Activated naive CD8-positive, alpha-beta T cell treated with anti-CD3 and anti-CD28 coated beads, Interleukin-2, amount 10 ng/mL, durations not matched to agents 7 days and 5 days (primary cell): Measurements from ENCODE around the gene STAM. TPM values are rescaled to one million over a fixed set of nuclear protein-coding genes. Genes with fewer than 3 reads are reported as not detected.
"Not testable (repeated sequence)": the region's sequence is repeated elsewhere in the genome, so short reads cannot be mapped to it uniquely, and the experiment has no call there.

Source experiments
- ATAC-seq: fragments of 150-1000 bp; cut with Tn5 transposase; one replicate; pipeline ENCODE4 v1.10.0; 2021; ENCODE audit warnings: low read depth, moderate library complexity
- POLR2A ChIA-PET: fragments of 350-600 bp; sonication (Branson Sonifier 250); formaldehyde crosslinking; loops from one replicate; lab custom pipeline; 2021; ENCODE audit warnings: antibody characterized with exemption; lab: Charles Lee
- DNase-seq: peaks from one replicate; pipeline ENCODE4 v3.0.0; 2021
- H3K27ac Mint-ChIP-seq: one replicate; pipeline ENCODE4 v1.8.0; 2022; ENCODE audit warnings: mild to moderate bottlenecking, mixed read lengths
- H3K27me3 Mint-ChIP-seq: one replicate; pipeline ENCODE4 v1.8.0; 2022; ENCODE audit warnings: mild to moderate bottlenecking, moderate library complexity, mixed read lengths
- H3K36me3 Mint-ChIP-seq: one replicate; pipeline ENCODE4 v1.8.0; 2021; ENCODE audit warnings: mild to moderate bottlenecking, mixed read lengths
- H3K4me1 Mint-ChIP-seq: one replicate; pipeline ENCODE4 v1.8.0; 2021; ENCODE audit warnings: mixed read lengths
- H3K4me3 Mint-ChIP-seq: one replicate; pipeline ENCODE4 v1.8.0; 2022; ENCODE audit warnings: mild to moderate bottlenecking, moderate library complexity, mixed read lengths
- H3K9me3 Mint-ChIP-seq: one replicate; pipeline ENCODE4 v1.8.0; 2021; ENCODE audit warnings: mixed read lengths
- total RNA-seq, 2 experiments: library from RNA; stranded (reverse); gene quantifications; one replicate each; pipeline ENCODE4 v1.2.3, GENCODE V29; 2021

Gene STAM
- total RNA-seq, 2 experiments from 2014 or later, result 20.0 to 23.1 TPM

DNA sequence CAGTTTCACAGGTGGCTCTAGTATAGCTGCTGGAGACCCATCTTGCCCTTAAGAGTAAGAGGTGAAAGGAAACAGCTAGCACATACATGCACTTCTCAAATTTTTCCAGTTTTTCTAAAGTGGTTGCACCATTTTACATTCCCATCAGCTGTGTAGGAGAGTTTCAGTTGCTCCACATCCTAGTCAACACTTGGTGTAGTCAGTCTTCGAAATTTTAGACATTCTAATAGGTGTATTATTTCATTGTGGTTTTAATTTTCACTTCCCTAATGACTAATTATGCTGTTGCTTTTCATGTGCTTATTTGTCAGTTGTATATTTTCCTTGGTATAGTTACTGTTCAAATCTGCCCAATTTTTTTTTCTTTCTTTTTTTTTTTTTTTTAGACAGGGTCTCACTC lies 17.3 kb upstream of the STAM start:
- POLR2A ChIA-PET, result no interaction called here
- Mint-ChIP-seq H3K4me1 (no peaks in the 10 kb centered on the region), H3K4me3 (no peak overlapping the region), H3K27me3 (peaks cover 12% of the 10 kb centered on the region), H3K27ac (no peak overlapping the region), H3K36me3 (no peaks in the 10 kb centered on the region), H3K9me3 (no peaks in the 10 kb centered on the region)
- ATAC-seq (no peak), DNase-seq (no peak)

GRCh38 chr10:17632590-17632989 lies 11.4 kb upstream of the STAM start:
- H3K27me3 Mint-ChIP-seq, H3K9me3 Mint-ChIP-seq, ATAC-seq, H3K4me1 Mint-ChIP-seq, POLR2A ChIA-PET, H3K27ac Mint-ChIP-seq, DNase-seq, H3K36me3 Mint-ChIP-seq, H3K4me3 Mint-ChIP-seq: not testable (repeated sequence)

- POLR2A ChIA-PET, result no interaction called here
- Mint-ChIP-seq H3K27me3 (peaks cover 4% of the 10 kb centered on the region), H3K4me1 (no peaks in the 10 kb centered on the region), H3K4me3 (no peak overlapping the region), H3K9me3 (no peaks in the 10 kb centered on the region), H3K36me3 (no peaks in the 10 kb centered on the region), H3K27ac (no peak overlapping the region)
- DNase-seq (no peak), ATAC-seq (no peak)
These were observed 10.6 kb upstream of the STAM start for GRCh38 chr10:17633353-17633752.

GRCh38 chr10:17637869-17638268 lies 6.1 kb upstream of the STAM start:
- Mint-ChIP-seq H3K27ac (no peak overlapping the region), H3K4me3 (no peak overlapping the region), H3K27me3 (peaks cover 4% of the 10 kb centered on the region), H3K36me3 (no peaks in the 10 kb centered on the region), H3K9me3 (no peaks in the 10 kb centered on the region), H3K4me1 (peaks cover 5% of the 10 kb centered on the region)
- POLR2A ChIA-PET, result no interaction called here
- ATAC-seq (no peak), DNase-seq (no peak)

GRCh38 chr10:17640331-17640816 lies 3.6 kb upstream of the STAM start:
- no peak overlapping the region for H3K27ac Mint-ChIP-seq

GRCh38 chr10:17643339-17643754 lies 604 bp upstream of the STAM start:
- H3K36me3 Mint-ChIP-seq, result peaks cover 16% of the 10 kb centered on the region
- peak overlapping the region; percentile 99 for H3K27ac Mint-ChIP-seq
- H3K27me3 Mint-ChIP-seq, result no peaks in the 10 kb centered on the region
- peaks cover 4% of the 10 kb centered on the region for H3K9me3 Mint-ChIP-seq
- POLR2A ChIA-PET, result interaction anchor here (0.6 to 1.8 kb wide), 12 partner anchors 10 to 414 kb away, joined by 3 to 10 read pairs (median 4); partner anchors contain the start of gene HACD1
- DNase-seq, result peak; percentile 46
- H3K4me3 Mint-ChIP-seq, result peak overlapping the region; percentile 95
- H3K4me1 Mint-ChIP-seq, result peaks cover 38% of the 10 kb centered on the region
- peak; percentile 2 for ATAC-seq

More at GRCh38 chr10:17640331-17640816, 3.6 kb upstream of the STAM start:
- POLR2A ChIA-PET, result no interaction called here
- no peaks in the 10 kb centered on the region for H3K9me3 Mint-ChIP-seq
- H3K4me1 Mint-ChIP-seq, result peaks cover 13% of the 10 kb centered on the region
- no peak for DNase-seq
- no peak overlapping the region for H3K4me3 Mint-ChIP-seq
- peaks cover 4% of the 10 kb centered on the region for H3K27me3 Mint-ChIP-seq
- H3K36me3 Mint-ChIP-seq, result peaks cover 4% of the 10 kb centered on the region
- no peak for ATAC-seq

- H3K4me1 Mint-ChIP-seq, result peaks cover 47% of the 10 kb centered on the region
- peak; percentile 27 for ATAC-seq
- POLR2A ChIA-PET, result interaction anchor here (0.6 to 1.8 kb wide), 11 partner anchors 13 to 827 kb away, joined by 3 to 10 read pairs (median 4); partner anchors contain the start of genes HACD1 and RSU1
These were observed 563 bp downstream of the STAM start for GRCh38 chr10:17644485-17644943.

DNA sequence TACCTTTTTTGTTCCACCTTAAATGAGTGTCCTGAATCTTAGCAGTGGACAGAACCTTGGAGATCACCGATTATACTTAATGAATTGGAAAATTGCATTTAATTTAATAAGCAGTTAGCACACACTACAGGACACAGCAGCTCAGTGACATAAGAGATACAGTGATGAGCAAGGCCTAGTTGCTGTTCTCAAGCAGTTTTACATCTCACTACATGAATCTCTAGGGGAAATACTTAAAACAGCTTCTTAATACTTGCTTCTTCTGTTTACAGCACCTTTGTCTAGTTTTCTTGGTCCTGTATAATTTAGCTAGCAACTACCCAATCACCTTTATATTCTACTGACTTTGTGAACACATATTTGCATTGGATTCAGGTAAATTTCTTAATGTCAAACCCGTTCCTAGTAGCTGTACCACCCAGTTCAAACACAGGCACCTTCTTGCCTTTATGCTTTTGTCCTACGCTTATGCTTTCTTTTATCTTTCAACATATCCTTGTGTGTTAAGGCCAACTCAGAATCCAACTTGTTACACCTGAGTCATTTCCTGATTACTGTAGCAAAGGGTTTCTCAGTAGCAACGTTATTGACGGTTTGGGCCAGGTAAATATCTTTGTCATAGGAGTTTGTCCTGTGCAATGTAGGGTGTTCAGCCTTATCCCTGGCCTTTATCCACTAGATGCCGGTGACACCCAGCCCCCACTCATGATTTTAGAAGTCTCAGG lies 1.8 kb downstream of the STAM start:
- ATAC-seq (peak; percentile 28), DNase-seq (no peak)
- Mint-ChIP-seq H3K4me3 (peak overlapping the region; percentile 95), H3K27ac (peak overlapping the region; percentile 99), H3K27me3 (no peaks in the 10 kb centered on the region), H3K4me1 (peaks cover 47% of the 10 kb centered on the region), H3K36me3 (peaks cover 35% of the 10 kb centered on the region), H3K9me3 (peaks cover 5% of the 10 kb centered on the region)
- POLR2A ChIA-PET, result no interaction called here

More at GRCh38 chr10:17644485-17644943, 563 bp downstream of the STAM start:
- DNase-seq, result no peak
- H3K27ac Mint-ChIP-seq, result peak overlapping the region; percentile 99
- no peaks in the 10 kb centered on the region for H3K27me3 Mint-ChIP-seq
- H3K9me3 Mint-ChIP-seq, result peaks cover 5% of the 10 kb centered on the region
- H3K36me3 Mint-ChIP-seq, result peaks cover 25% of the 10 kb centered on the region
- H3K4me3 Mint-ChIP-seq, result peak overlapping the region; percentile 95

GRCh38 chr10:17647326-17647725 lies 3.4 kb downstream of the STAM start:
- H3K36me3 Mint-ChIP-seq, result peaks cover 49% of the 10 kb centered on the region
- no peak for ATAC-seq

GRCh38 chr10:17648243-17649035 lies 4.5 kb downstream of the STAM start:
- peaks cover 59% of the 10 kb centered on the region for H3K36me3 Mint-ChIP-seq
- POLR2A ChIA-PET, result interaction anchor here (1.0 kb wide), 3 partner anchors 31 to 831 kb away, joined by 3 to 4 read pairs (median 3); partner anchors contain the start of genes HACD1 and RSU1

More at GRCh38 chr10:17647326-17647725, 3.4 kb downstream of the STAM start:
- Mint-ChIP-seq H3K27ac (peak overlapping the region; percentile 69), H3K4me3 (peak overlapping the region; percentile 36), H3K9me3 (peaks cover 11% of the 10 kb centered on the region), H3K27me3 (no peaks in the 10 kb centered on the region), H3K4me1 (peaks cover 53% of the 10 kb centered on the region)
- POLR2A ChIA-PET, result interaction anchor here (1.1 kb wide), 1 partner anchor 12 kb away, joined by 3 read pairs; no protein-coding TSS in a partner anchor
- DNase-seq, result no peak

GRCh38 chr10:17649052-17649451 lies 5.1 kb downstream of the STAM start:
- Mint-ChIP-seq H3K4me3 (peak overlapping the region; percentile 81), H3K36me3 (peaks cover 65% of the 10 kb centered on the region), H3K27ac (peak overlapping the region; percentile 94), H3K27me3 (no peaks in the 10 kb centered on the region), H3K4me1 (peaks cover 48% of the 10 kb centered on the region), H3K9me3 (peaks cover 15% of the 10 kb centered on the region)
- DNase-seq (no peak), ATAC-seq (no peak)
- POLR2A ChIA-PET, result interaction anchor here (1.0 kb wide), 1 partner anchor 831 kb away, joined by 3 read pairs; the partner anchor contains the start of gene RSU1

More at GRCh38 chr10:17648243-17649035, 4.5 kb downstream of the STAM start:
- Mint-ChIP-seq H3K27ac (peak overlapping the region; percentile 94), H3K4me3 (peak overlapping the region; percentile 81), H3K9me3 (peaks cover 12% of the 10 kb centered on the region), H3K27me3 (no peaks in the 10 kb centered on the region), H3K4me1 (peaks cover 48% of the 10 kb centered on the region)
- ATAC-seq (peak; percentile 19), DNase-seq (peak; percentile 69)

GRCh38 chr10:17649836-17650235 lies 5.9 kb downstream of the STAM start:
- Mint-ChIP-seq H3K4me1 (peaks cover 46% of the 10 kb centered on the region), H3K36me3 (peaks cover 66% of the 10 kb centered on the region), H3K27ac (no peak overlapping the region), H3K27me3 (no peaks in the 10 kb centered on the region), H3K9me3 (peaks cover 17% of the 10 kb centered on the region), H3K4me3 (no peak overlapping the region)
- POLR2A ChIA-PET, result no interaction called here
- ATAC-seq (no peak), DNase-seq (no peak)

- Mint-ChIP-seq H3K9me3 (peaks cover 19% of the 10 kb centered on the region), H3K4me3 (no peak overlapping the region), H3K4me1 (peaks cover 49% of the 10 kb centered on the region), H3K27ac (no peak overlapping the region), H3K36me3 (peaks cover 70% of the 10 kb centered on the region), H3K27me3 (no peaks in the 10 kb centered on the region)
- ATAC-seq (no peak), DNase-seq (no peak)
- POLR2A ChIA-PET, result no interaction called here
These were observed 6.5 kb downstream of the STAM start for GRCh38 chr10:17650416-17650815.
